B cell (primary cell): ENCODE data around the gene FHIT. TPM values are rescaled to one million over a fixed set of nuclear protein-coding genes. Genes with fewer than 3 reads are reported as not detected.

ENCODE experiments used
- ATAC-seq: fragments of 200-7000 bp; cut with Tn5 transposase; one replicate; pipeline ENCODE4 v1.10.0; 2021; ENCODE audit warnings: low read depth, mild to moderate bottlenecking, moderate number of reproducible peaks, moderate library complexity
- CTCF ChIA-PET: fragments of 350-600 bp; sonication (Branson Sonifier 250); formaldehyde crosslinking; loops from one replicate; lab custom pipeline; 2021; ENCODE audit warnings: antibody characterized with exemption, inconsistent platforms; lab: Charles Lee
- POLR2A ChIA-PET: fragments of 350-600 bp; sonication (Branson Sonifier 250); formaldehyde crosslinking; loops from one replicate; lab custom pipeline; 2021; ENCODE audit warnings: antibody characterized with exemption; lab: Charles Lee
- DNase-seq: peaks from one replicate; pipeline ENCODE4 v3.0.0; 2013
- H2AFZ ChIP-seq: 2 replicates; pipeline ENCODE4 v1.6.1; 2012; ENCODE audit warnings: mild to moderate bottlenecking, low read depth, low read length; ENCODE audit not compliant: insufficient read depth, poor library complexity, severe bottlenecking
- H3K27ac ChIP-seq, 2 donors: 1 replicate in 1 of 2; 2 replicates in 1 of 2; pipeline ENCODE4 v1.5.1; 2012 to 2013; ENCODE audit warnings: low read length in 2 of 2, mild to moderate bottlenecking in 2 of 2, moderate library complexity in 1 of 2
- H3K27me3 ChIP-seq, 4 experiments: fragments of 200-600 bp in 1 of 4; sonication (generic) in 1 of 4; replicated peaks in 1 of 4; 1 replicate in 2 of 4; 2 replicates in 2 of 4; pipeline versions ENCODE4 v1.6.1 to v1.7.0; 2013 to 2016; ENCODE audit warnings: low read length in 3 of 4, mild to moderate bottlenecking in 2 of 4, mixed read lengths in 1 of 4, moderate library complexity in 1 of 4; ENCODE audit not compliant: insufficient read depth in 4 of 4, control insufficient read depth in 3 of 4; ENCODE audit errors: control extremely low read depth in 1 of 4
- H3K36me3 ChIP-seq, 2 experiments: replicated peaks in 1 of 2; 1 replicate in 1 of 2; 2 replicates in 1 of 2; pipeline versions ENCODE4 v1.6.1 to v1.7.1; 2013; ENCODE audit warnings: low read length in 1 of 2; ENCODE audit not compliant: insufficient read depth in 2 of 2, control insufficient read depth in 1 of 2; ENCODE audit errors: control extremely low read depth in 1 of 2, extremely low read depth in 1 of 2
- H3K4me1 ChIP-seq, 2 donors: fragments of 200-600 bp in 1 of 2; sonication (generic) in 1 of 2; 1 replicate in 1 of 2; 2 replicates in 1 of 2; pipeline versions ENCODE4 v1.5.1 to v1.6.1; 2013 to 2017; ENCODE audit warnings: low read length in 2 of 2; ENCODE audit not compliant: control insufficient read depth in 2 of 2, insufficient read depth in 2 of 2
- H3K4me2 ChIP-seq: replicated peaks from 2 replicates; pipeline ENCODE3; 2012; ENCODE audit warnings: mild to moderate bottlenecking, low read depth, low read length; ENCODE audit not compliant: poor library complexity, severe bottlenecking
- H3K4me3 ChIP-seq, 5 experiments: fragments of 200-600 bp in 1 of 5; sonication (generic) in 1 of 5; 1 replicate in 3 of 5; 2 replicates in 2 of 5; pipeline versions ENCODE4 v1.5.1 to v1.7.0; 2011 to 2016; ENCODE audit warnings: low read length in 4 of 5, mild to moderate bottlenecking in 4 of 5, low read depth in 2 of 5, control low read depth in 1 of 5, moderate library complexity in 1 of 5; ENCODE audit not compliant: insufficient read depth in 1 of 5; ENCODE audit errors: control extremely low read depth in 1 of 5, extremely low read depth in 1 of 5
- H3K79me2 ChIP-seq: fragments of 200-600 bp; sonication (generic); one replicate; pipeline ENCODE4 v1.6.0; 2016; ENCODE audit warnings: low read length; ENCODE audit not compliant: control insufficient read depth, insufficient read depth
- H3K9ac ChIP-seq: fragments of 200-600 bp; sonication (generic); 2 replicates; pipeline ENCODE4 v1.6.1; 2017; ENCODE audit warnings: mild to moderate bottlenecking, low read length, moderate library complexity
- H3K9me3 ChIP-seq, 3 donors: one replicate each; pipeline versions ENCODE4 v1.6.1 to v1.7.1; 2013; ENCODE audit warnings: low read length in 2 of 3; ENCODE audit not compliant: control insufficient read depth in 2 of 3, insufficient read depth in 1 of 3; ENCODE audit errors: control extremely low read depth in 1 of 3
- H4K20me1 ChIP-seq: 2 replicates; pipeline ENCODE4 v1.6.0; 2012; ENCODE audit warnings: mild to moderate bottlenecking, low read length; ENCODE audit not compliant: insufficient read depth, control insufficient read depth, poor library complexity, severe bottlenecking
- H3K27ac Mint-ChIP-seq: one replicate; pipeline ENCODE4 v1.8.0; 2021; ENCODE audit warnings: mixed read lengths
- H3K27me3 Mint-ChIP-seq: one replicate; pipeline ENCODE4 v1.8.0; 2021; ENCODE audit warnings: mixed read lengths
- H3K4me1 Mint-ChIP-seq: one replicate; pipeline ENCODE4 v1.8.0; 2021; ENCODE audit warnings: mixed read lengths
- H3K4me3 Mint-ChIP-seq: one replicate; pipeline ENCODE4 v1.8.0; 2021; ENCODE audit warnings: mixed read lengths
- H3K9me3 Mint-ChIP-seq: one replicate; pipeline ENCODE4 v1.8.0; 2022; ENCODE audit warnings: mixed read lengths; ENCODE audit not compliant: insufficient read depth
- EZH2 ChIP-seq: IDR thresholded peaks from 2 replicates; pipeline ENCODE4 v1.6.1; 2012; ENCODE audit warnings: borderline replicate concordance, low read depth, mild to moderate bottlenecking, moderate library complexity, low read length; ENCODE audit not compliant: insufficient read depth, poor library complexity, severe bottlenecking
- WGBS: methylation state at CpG from one replicate; pipeline ENCODE4 v1.1.5; 2013; ENCODE audit warnings: missing lambda C conversion rate; ENCODE audit not compliant: insufficient coverage; 5-methylcytosine and 5-hydroxymethylcytosine counted together
- intact Hi-C: fragments of 100-400 bp; cut with micrococcal nuclease; formaldehyde crosslinking; loops from one replicate; pipeline ENCODE4 v1.10.0; 2022
- polyA plus RNA-seq: library from polyadenylated mRNA; depleted of rRNA; stranded (reverse); fragments of >200 nt; gene quantifications from 2 replicates; pipeline ENCODE4 v1.2.3, GENCODE V29; 2012
- total RNA-seq, 2 donors: library from RNA; stranded (reverse); fragments of 120-200 nt in 1 of 2; gene quantifications; 1 replicate in 1 of 2; 2 replicates in 1 of 2; pipeline versions ENCODE4 v1.2.3 to v1.2.4, GENCODE V29; 2013 to 2022
- TF ChIP-seq, protein P1 (sequence below): fragments of 200-600 bp; IDR thresholded peaks from one replicate; pipeline ENCODE4 v1.8.0; 2022; ENCODE audit warnings: antibody characterized with exemption, mild to moderate bottlenecking

FHIT gene
- total and polyA plus RNA-seq, 2 donors (not counting 1 experiment from before 2014, with no cell fraction given), result 1.7 to 7.8 TPM

GRCh38 chr3:59994732-59995304, 1256.4 kb downstream of the FHIT start:
- no peaks in the 10 kb centered on the region for H3K27me3 ChIP-seq
- ATAC-seq (no peak), DNase-seq (no peak)
- WGBS, result 100% methylated on average over 2 of the region's 6 CpGs
- ChIA-PET CTCF (no interaction called here), POLR2A (no interaction called here)
- Mint-ChIP-seq H3K27ac (no peak overlapping the region), H3K4me3 (no peak overlapping the region), H3K9me3 (no peaks in the 10 kb centered on the region), H3K27me3 (peaks cover 5% of the 10 kb centered on the region), H3K4me1 (no peaks in the 10 kb centered on the region)
- no peaks in the 10 kb centered on the region for H4K20me1 ChIP-seq
- no peaks in the 10 kb centered on the region for H3K4me1 ChIP-seq
- H3K4me3 ChIP-seq, result no peak overlapping the region
- H2AFZ ChIP-seq, result no peak overlapping the region
- TF ChIP-seq EZH2, result no peak
- TF ChIP-seq, protein P1, sequence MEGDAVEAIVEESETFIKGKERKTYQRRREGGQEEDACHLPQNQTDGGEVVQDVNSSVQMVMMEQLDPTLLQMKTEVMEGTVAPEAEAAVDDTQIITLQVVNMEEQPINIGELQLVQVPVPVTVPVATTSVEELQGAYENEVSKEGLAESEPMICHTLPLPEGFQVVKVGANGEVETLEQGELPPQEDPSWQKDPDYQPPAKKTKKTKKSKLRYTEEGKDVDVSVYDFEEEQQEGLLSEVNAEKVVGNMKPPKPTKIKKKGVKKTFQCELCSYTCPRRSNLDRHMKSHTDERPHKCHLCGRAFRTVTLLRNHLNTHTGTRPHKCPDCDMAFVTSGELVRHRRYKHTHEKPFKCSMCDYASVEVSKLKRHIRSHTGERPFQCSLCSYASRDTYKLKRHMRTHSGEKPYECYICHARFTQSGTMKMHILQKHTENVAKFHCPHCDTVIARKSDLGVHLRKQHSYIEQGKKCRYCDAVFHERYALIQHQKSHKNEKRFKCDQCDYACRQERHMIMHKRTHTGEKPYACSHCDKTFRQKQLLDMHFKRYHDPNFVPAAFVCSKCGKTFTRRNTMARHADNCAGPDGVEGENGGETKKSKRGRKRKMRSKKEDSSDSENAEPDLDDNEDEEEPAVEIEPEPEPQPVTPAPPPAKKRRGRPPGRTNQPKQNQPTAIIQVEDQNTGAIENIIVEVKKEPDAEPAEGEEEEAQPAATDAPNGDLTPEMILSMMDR, result no peak
- no peaks in the 10 kb centered on the region for H3K9me3 ChIP-seq
- no peaks in the 10 kb centered on the region for H3K79me2 ChIP-seq
- H3K36me3 ChIP-seq, result no peaks in the 10 kb centered on the region
- intact Hi-C loops, result no loop called here
- no peak overlapping the region for H3K4me2 ChIP-seq
- no peak overlapping the region for H3K9ac ChIP-seq
- no peak overlapping the region for H3K27ac ChIP-seq

DNA sequence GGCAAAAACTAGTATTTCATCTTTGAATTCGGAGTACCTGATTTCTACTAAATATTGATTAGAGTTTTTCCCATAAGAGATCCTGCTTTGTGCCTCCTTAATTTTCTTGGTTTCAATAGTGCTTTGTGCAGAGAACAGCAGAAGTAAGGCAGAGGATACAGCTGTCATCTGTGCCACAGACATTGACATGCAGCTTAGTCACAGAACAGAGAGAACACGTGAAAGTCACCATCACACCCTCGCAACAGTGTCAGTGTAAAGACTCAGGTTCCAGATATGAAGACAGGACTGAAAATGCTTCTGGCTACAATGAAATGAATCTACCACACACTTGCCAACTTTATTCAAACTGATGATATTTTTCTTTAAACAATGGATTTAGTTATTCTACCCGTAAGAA, 1258.7 kb downstream of the FHIT start:
- ChIA-PET CTCF (no interaction called here), POLR2A (no interaction called here)
- Histone ChIP-seq H3K4me1 (no peaks in the 10 kb centered on the region), H3K9me3 (no peaks in the 10 kb centered on the region), H3K36me3 (no peaks in the 10 kb centered on the region), H3K27me3 (no peaks in the 10 kb centered on the region), H3K79me2 (no peaks in the 10 kb centered on the region), H4K20me1 (no peaks in the 10 kb centered on the region), H3K4me2 (no peak overlapping the region), H2AFZ (no peak overlapping the region), H3K27ac (no peak overlapping the region), H3K9ac (no peak overlapping the region), H3K4me3 (no peak overlapping the region)
- ATAC-seq (no peak), DNase-seq (no peak)
- no peaks in the 10 kb centered on the region for H3K4me1 Mint-ChIP-seq
- intact Hi-C loops, result no loop called here
- no peak overlapping the region for H3K27ac Mint-ChIP-seq
- H3K4me3 Mint-ChIP-seq, result no peak overlapping the region
- peaks cover 5% of the 10 kb centered on the region for H3K27me3 Mint-ChIP-seq
- TF ChIP-seq EZH2, result no peak
- TF ChIP-seq, protein P1, result no peak
- 17% methylated on average over 1 of the region's 4 CpGs for WGBS
- no peaks in the 10 kb centered on the region for H3K9me3 Mint-ChIP-seq
